Measurements from ENCODE around the gene CUL4A. TPM values are rescaled to one million over a fixed set of nuclear protein-coding genes. Genes with fewer than 3 reads are reported as not detected.

Gene CUL4A
- polyA plus RNA-seq, 1 donor from 2014 or later = 69.9 TPM

GRCh38 chr13:113218586-113218985 is 9.2 kb downstream of the CUL4A start:
- Histone ChIP-seq H3K9me2 (ENCODE audit: insufficient read depth, low read length) (no peaks in the 10 kb centered on the region), H2AFZ (ENCODE audit: low read depth, low read length) (no peak overlapping the region), H3K9me3 (ENCODE audit: low read length) (no peaks in the 10 kb centered on the region), H3K27me3 (ENCODE audit: insufficient read depth, low read depth, low read length) (no peaks in the 10 kb centered on the region), H4K20me1 (ENCODE audit: insufficient read depth) (no peaks in the 10 kb centered on the region), H3F3A (ENCODE audit: insufficient read depth, low read length, poor library complexity, severe bottlenecking) (no peaks in the 10 kb centered on the region), H3K36me3 (ENCODE audit: insufficient read depth, low read length) (no peaks in the 10 kb centered on the region), H3K4me2 (ENCODE audit: low read length) (no peak overlapping the region), H3K79me2 (replicated peaks; ENCODE audit: insufficient read depth, low read length) (peaks cover 33% of the 10 kb centered on the region), H3K27ac (ENCODE audit: low read length) (no peak overlapping the region), H3K4me3 (ENCODE audit: low read length) (no peak overlapping the region), H3K9ac (ENCODE audit: low read length) (no peak overlapping the region)
- TF ChIP-seq, protein P1, sequence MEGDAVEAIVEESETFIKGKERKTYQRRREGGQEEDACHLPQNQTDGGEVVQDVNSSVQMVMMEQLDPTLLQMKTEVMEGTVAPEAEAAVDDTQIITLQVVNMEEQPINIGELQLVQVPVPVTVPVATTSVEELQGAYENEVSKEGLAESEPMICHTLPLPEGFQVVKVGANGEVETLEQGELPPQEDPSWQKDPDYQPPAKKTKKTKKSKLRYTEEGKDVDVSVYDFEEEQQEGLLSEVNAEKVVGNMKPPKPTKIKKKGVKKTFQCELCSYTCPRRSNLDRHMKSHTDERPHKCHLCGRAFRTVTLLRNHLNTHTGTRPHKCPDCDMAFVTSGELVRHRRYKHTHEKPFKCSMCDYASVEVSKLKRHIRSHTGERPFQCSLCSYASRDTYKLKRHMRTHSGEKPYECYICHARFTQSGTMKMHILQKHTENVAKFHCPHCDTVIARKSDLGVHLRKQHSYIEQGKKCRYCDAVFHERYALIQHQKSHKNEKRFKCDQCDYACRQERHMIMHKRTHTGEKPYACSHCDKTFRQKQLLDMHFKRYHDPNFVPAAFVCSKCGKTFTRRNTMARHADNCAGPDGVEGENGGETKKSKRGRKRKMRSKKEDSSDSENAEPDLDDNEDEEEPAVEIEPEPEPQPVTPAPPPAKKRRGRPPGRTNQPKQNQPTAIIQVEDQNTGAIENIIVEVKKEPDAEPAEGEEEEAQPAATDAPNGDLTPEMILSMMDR (IDR thresholded peaks at IDR 0.05; ENCODE audit: poor library complexity, severe bottlenecking) = no peak
- TF ChIP-seq TAF1 (IDR thresholded peaks at IDR 0.05; ENCODE audit: low read depth) (no peak), EZH2 (IDR thresholded peaks at IDR 0.05; ENCODE audit: borderline replicate concordance, insufficient read depth, low read length, poor library complexity, severe bottlenecking) (no peak), EP300 (conservative IDR thresholded peaks at IDR 0.05; ENCODE audit: poor library complexity, severe bottlenecking) (no peak)

- H3K9ac ChIP-seq (ENCODE audit: low read length) = no peak overlapping the region
- no peak overlapping the region for H3K27ac ChIP-seq (ENCODE audit: low read length)
- H3F3A ChIP-seq (ENCODE audit: insufficient read depth, low read length, poor library complexity, severe bottlenecking) = no peaks in the 10 kb centered on the region
- H3K9me3 ChIP-seq (ENCODE audit: low read length) = no peaks in the 10 kb centered on the region
- H3K9me2 ChIP-seq (ENCODE audit: insufficient read depth, low read length) = no peaks in the 10 kb centered on the region
- no peaks in the 10 kb centered on the region for H3K27me3 ChIP-seq (ENCODE audit: insufficient read depth, low read depth, low read length)
- no peaks in the 10 kb centered on the region for H4K20me1 ChIP-seq (ENCODE audit: insufficient read depth)
- no peak overlapping the region for H2AFZ ChIP-seq (ENCODE audit: low read depth, low read length)
- H3K79me2 ChIP-seq (replicated peaks; ENCODE audit: insufficient read depth, low read length) = peaks cover 25% of the 10 kb centered on the region
- no peak overlapping the region for H3K4me2 ChIP-seq (ENCODE audit: low read length)
- H3K4me3 ChIP-seq (ENCODE audit: low read length) = no peak overlapping the region
- TF ChIP-seq EZH2 (IDR thresholded peaks at IDR 0.05; ENCODE audit: borderline replicate concordance, insufficient read depth, low read length, poor library complexity, severe bottlenecking) = no peak
- TF ChIP-seq, protein P1 (IDR thresholded peaks at IDR 0.05; ENCODE audit: poor library complexity, severe bottlenecking) = no peak
- no peaks in the 10 kb centered on the region for H3K36me3 ChIP-seq (ENCODE audit: insufficient read depth, low read length)
Measured at GRCh38 chr13:113219256-113219940, 10.0 kb downstream of the CUL4A start.

DNA sequence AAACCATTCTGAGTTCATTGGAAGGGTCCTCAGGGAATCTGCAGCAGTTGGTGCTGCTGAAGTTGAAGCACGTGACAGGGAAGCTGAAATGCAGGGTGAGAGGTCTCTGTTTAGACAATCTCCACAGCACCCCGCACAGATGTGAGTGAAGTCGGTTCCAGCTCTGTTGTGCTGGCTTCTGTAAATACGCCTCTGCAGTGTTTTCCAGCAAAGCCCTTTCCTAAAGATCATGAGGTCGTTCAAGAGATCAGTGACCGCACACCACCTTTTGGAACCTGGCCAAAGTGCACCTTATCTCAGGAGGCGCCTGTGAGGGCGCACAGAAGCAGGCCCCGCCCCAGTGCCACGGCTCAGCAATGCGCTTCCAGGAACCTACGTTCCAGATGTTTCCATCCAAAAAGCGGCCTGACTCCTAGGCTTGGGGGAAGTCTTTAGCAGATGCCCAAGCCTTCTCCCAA is 10.8 kb downstream of the CUL4A start:
- Histone ChIP-seq H2AFZ (ENCODE audit: low read depth, low read length) (no peak overlapping the region), H3K9me2 (ENCODE audit: insufficient read depth, low read length) (no peaks in the 10 kb centered on the region), H3F3A (ENCODE audit: insufficient read depth, low read length, poor library complexity, severe bottlenecking) (no peaks in the 10 kb centered on the region), H3K4me3 (ENCODE audit: low read length) (no peak overlapping the region), H3K27ac (ENCODE audit: low read length) (no peak overlapping the region), H3K36me3 (ENCODE audit: insufficient read depth, low read length) (no peaks in the 10 kb centered on the region), H3K4me2 (ENCODE audit: low read length) (no peak overlapping the region), H3K9ac (ENCODE audit: low read length) (no peak overlapping the region), H3K79me2 (replicated peaks; ENCODE audit: insufficient read depth, low read length) (peaks cover 20% of the 10 kb centered on the region), H3K27me3 (ENCODE audit: insufficient read depth, low read depth, low read length) (no peaks in the 10 kb centered on the region), H3K9me3 (ENCODE audit: low read length) (no peaks in the 10 kb centered on the region), H4K20me1 (ENCODE audit: insufficient read depth) (no peaks in the 10 kb centered on the region)
- no peak for TF ChIP-seq POLR2AphosphoS5 (IDR thresholded peaks at IDR 0.05)
- TF ChIP-seq EZH2 (IDR thresholded peaks at IDR 0.05; ENCODE audit: borderline replicate concordance, insufficient read depth, low read length, poor library complexity, severe bottlenecking) = no peak
- no peak for TF ChIP-seq RAD21 (conservative IDR thresholded peaks at IDR 0.05)
- TF ChIP-seq SMC3 (conservative IDR thresholded peaks at IDR 0.05; ENCODE audit: poor library complexity) = no peak
- no peak for TF ChIP-seq EP300 (conservative IDR thresholded peaks at IDR 0.05; ENCODE audit: poor library complexity, severe bottlenecking)
- no peak for TF ChIP-seq TAF1 (IDR thresholded peaks at IDR 0.05; ENCODE audit: low read depth)
- TF ChIP-seq, protein P1 (IDR thresholded peaks at IDR 0.05; ENCODE audit: poor library complexity, severe bottlenecking) = no peak
